SK-N-MC (cell line): ENCODE measurements around the gene ELMO3.

Experiments
- DNase-seq: peaks from one replicate; pipeline ENCODE4 v3.0.0-alpha.2; 2011; ENCODE audit warnings: low read depth, low spot score
- H3K27ac ChIP-seq: fragments of 200-600 bp; sonication (generic); 2 replicates; pipeline ENCODE4 v1.5.1; 2016; ENCODE audit warnings: mixed run types
- H3K36me3 ChIP-seq: fragments of 200-600 bp; sonication (generic); 2 replicates; pipeline ENCODE4 v1.6.1; 2017; ENCODE audit warnings: antibody characterized with exemption, low read length, mixed read lengths; ENCODE audit not compliant: insufficient read depth
- H3K4me3 ChIP-seq: fragments of 200-600 bp; sonication (generic); 2 replicates; pipeline ENCODE4 v1.5.1; 2016
- H3K9ac ChIP-seq: fragments of 200-600 bp; sonication (generic); 2 replicates; pipeline ENCODE4 v1.8.0; 2017; ENCODE audit warnings: mixed run types, mixed read lengths; ENCODE audit not compliant: insufficient read length
- H3K9me3 ChIP-seq: fragments of 200-600 bp; sonication (generic); 2 replicates; pipeline ENCODE4 v1.6.1; 2017; ENCODE audit warnings: low read depth, mild to moderate bottlenecking, antibody characterized with exemption, low read length, moderate library complexity, mixed read lengths
- EZH2 ChIP-seq: fragments of 200-600 bp; sonication (generic); IDR thresholded peaks from one replicate; pipeline ENCODE4 v1.6.1; 2017; ENCODE audit warnings: antibody characterized with exemption
- FOXP2 ChIP-seq: optimal IDR thresholded peaks from 2 replicates; pipeline ENCODE3; 2011; ENCODE audit warnings: mild to moderate bottlenecking, moderate library complexity; ENCODE audit not compliant: insufficient read depth; ENCODE audit errors: extremely low read length, control extremely low read depth
- POLR2AphosphoS5 ChIP-seq: IDR thresholded peaks from 2 replicates; pipeline ENCODE4 v1.6.1; 2012; ENCODE audit warnings: mild to moderate bottlenecking, low read depth, low read length, borderline replicate concordance

Gene ELMO3

GRCh38 chr16:67163164-67163998 lies 35.5 kb upstream of the ELMO3 start:
- TF ChIP-seq POLR2AphosphoS5 = no peak
- no peak for TF ChIP-seq FOXP2
- no peak for TF ChIP-seq EZH2
- Histone ChIP-seq H3K4me3 (no peak overlapping the region), H3K9me3 (no peaks in the 10 kb centered on the region), H3K9ac (no peak overlapping the region), H3K27ac (no peak overlapping the region), H3K36me3 (no peaks in the 10 kb centered on the region)
- DNase-seq = no peak

DNA sequence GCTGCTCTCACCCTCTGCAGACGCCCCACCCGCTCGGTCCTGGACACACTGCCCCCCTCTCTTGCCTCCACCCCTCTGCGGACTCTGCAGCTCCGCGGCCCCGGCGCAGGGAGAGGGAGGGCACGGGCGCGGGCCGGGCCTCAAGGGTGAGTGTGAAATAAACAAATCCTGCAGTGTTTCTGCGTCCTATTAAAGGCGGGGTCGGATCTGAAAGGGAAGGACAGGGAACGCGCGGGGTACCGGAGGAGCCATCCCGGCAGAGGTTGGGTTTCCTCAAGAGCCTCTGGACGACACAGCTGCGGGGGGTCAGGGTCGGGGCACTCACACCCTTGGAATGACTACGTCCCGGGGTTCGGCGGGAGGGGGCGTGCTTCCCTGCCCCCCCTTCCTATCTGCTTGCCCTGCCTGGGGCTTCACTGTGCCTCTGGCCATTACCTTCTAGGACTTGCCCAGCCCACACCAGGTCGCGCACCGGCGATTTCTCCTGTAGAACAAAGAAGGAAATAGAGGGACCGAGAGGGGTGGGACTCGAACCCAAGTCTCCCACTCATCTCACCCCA lies 34.9 kb upstream of the ELMO3 start:
- Histone ChIP-seq H3K4me3 (no peak overlapping the region), H3K36me3 (no peaks in the 10 kb centered on the region), H3K9me3 (no peaks in the 10 kb centered on the region), H3K27ac (no peak overlapping the region), H3K9ac (no peak overlapping the region)
- no peak for DNase-seq
- TF ChIP-seq FOXP2 (no peak), EZH2 (no peak), POLR2AphosphoS5 (no peak)

- H3K9ac ChIP-seq = no peak within 1 kb of the TSS
Measured at GRCh38 chr16:67164599-67165061, 34.3 kb upstream of the ELMO3 start, which contains the start of gene HSF4. HSF4 (plus strand) TSS chr16:67164745; CDS start chr16:67164812, 67 bp downstream.

GRCh38 chr16:67165121-67166078 lies 33.5 kb upstream of the ELMO3 start:
- Histone ChIP-seq H3K4me3 (no peak overlapping the region), H3K9me3 (no peaks in the 10 kb centered on the region), H3K27ac (no peak overlapping the region), H3K36me3 (no peaks in the 10 kb centered on the region), H3K9ac (no peak overlapping the region)
- TF ChIP-seq POLR2AphosphoS5 (no peak), FOXP2 (no peak), EZH2 (no peak)
- no peak for DNase-seq

More at GRCh38 chr16:67164599-67165061, 34.3 kb upstream of the ELMO3 start, which contains the start of gene HSF4:
- no peak within 1 kb of the TSS for H3K4me3 ChIP-seq
- no peaks in the 10 kb centered on the region for H3K9me3 ChIP-seq
- TF ChIP-seq POLR2AphosphoS5 = no peak
- H3K27ac ChIP-seq = no peak within 1 kb of the TSS
- H3K36me3 ChIP-seq = no peaks in the 10 kb centered on the region
- no peak for DNase-seq

DNA sequence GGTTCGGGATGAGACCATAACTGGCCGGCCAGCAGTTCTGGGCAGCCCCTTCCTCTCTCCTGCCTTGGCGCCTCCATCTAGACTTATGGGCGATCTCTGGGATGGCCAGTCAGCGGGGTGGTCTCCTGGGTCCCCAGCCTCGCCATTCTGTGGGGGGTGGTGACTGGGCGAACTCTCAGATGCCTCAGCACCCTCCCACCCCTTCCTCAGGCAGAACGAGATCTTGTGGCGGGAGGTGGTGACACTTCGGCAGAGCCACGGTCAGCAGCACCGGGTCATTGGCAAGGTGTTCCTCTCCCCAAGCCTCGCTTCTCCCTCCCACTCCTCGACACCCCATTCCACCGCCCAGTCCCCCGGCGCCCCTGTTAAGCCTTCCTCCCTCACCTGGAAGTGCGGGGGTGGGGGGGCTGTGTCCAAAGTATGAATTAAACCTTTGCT lies 32.8 kb upstream of the ELMO3 start:
- no peak overlapping the region for H3K4me3 ChIP-seq

DNA sequence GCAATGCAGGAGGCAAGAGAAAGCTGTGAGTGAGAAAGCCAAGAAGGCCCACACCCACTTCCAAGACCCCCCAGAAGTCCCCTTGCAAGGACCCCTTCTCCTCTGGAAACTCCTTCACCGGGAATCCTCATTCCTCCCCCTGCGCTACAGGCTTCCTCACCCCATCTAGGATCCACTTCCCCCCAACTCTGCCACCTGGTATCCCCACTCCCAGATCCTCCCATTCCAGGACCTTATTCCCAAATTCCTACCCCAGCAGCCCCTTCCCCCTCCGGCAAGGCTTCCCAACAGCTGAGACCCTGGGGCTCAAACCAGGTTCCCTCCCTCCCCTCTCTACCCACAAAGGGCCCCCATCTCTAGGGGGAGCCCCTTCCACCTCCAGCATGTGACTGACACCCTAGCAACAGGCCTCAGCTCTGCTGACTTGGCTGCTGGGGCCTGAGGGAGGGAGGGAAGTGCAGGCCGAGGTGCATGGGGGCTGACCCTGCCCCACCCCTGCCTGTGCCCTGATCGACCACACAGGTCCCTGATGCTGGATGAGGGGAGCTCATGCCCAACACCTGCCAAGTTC lies 32.2 kb upstream of the ELMO3 start:
- Histone ChIP-seq H3K9me3 (no peaks in the 10 kb centered on the region), H3K9ac (no peak overlapping the region), H3K27ac (no peak overlapping the region), H3K36me3 (no peaks in the 10 kb centered on the region), H3K4me3 (no peak overlapping the region)
- no peak for DNase-seq
- TF ChIP-seq EZH2 = no peak
- no peak for TF ChIP-seq POLR2AphosphoS5
- TF ChIP-seq FOXP2 = no peak

More for the DNA sequence above, 32.8 kb upstream of the ELMO3 start:
- no peak overlapping the region for H3K27ac ChIP-seq
- DNase-seq = no peak
- no peak overlapping the region for H3K9ac ChIP-seq
- no peaks in the 10 kb centered on the region for H3K36me3 ChIP-seq
- no peaks in the 10 kb centered on the region for H3K9me3 ChIP-seq
- no peak for TF ChIP-seq EZH2

DNA sequence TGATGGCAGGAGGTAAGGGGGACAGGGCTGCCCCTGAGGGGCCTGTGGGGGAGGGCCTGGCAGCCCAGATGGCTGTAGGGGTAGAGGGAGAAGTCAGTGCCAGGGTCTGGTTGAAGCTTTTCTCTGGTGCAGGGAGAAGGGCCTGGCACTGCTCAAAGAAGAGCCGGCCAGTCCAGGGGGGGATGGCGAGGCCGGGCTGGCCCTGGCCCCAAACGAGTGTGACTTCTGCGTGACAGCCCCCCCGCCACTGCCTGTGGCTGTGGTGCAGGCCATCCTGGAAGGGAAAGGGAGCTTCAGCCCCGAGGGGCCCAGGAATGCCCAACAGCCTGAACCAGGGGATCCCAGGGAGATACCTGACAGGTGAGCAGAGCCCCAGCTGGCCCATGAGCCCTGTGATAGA lies 31.3 kb upstream of the ELMO3 start:
- no peak for DNase-seq
- Histone ChIP-seq H3K27ac (no peak overlapping the region), H3K4me3 (no peak overlapping the region), H3K9me3 (no peaks in the 10 kb centered on the region), H3K9ac (no peak overlapping the region), H3K36me3 (no peaks in the 10 kb centered on the region)
- no peak for TF ChIP-seq FOXP2
- no peak for TF ChIP-seq EZH2
- no peak for TF ChIP-seq POLR2AphosphoS5

- H3K27ac ChIP-seq = no peak overlapping the region
- H3K36me3 ChIP-seq = no peaks in the 10 kb centered on the region
- TF ChIP-seq POLR2AphosphoS5 (no peak), EZH2 (no peak), FOXP2 (no peak)
- DNase-seq = no peak
- H3K9me3 ChIP-seq = no peaks in the 10 kb centered on the region
- H3K4me3 ChIP-seq = no peak overlapping the region
- no peak overlapping the region for H3K9ac ChIP-seq
Measured at GRCh38 chr16:67169011-67169451, 29.9 kb upstream of the ELMO3 start.
